ENCODE data around the gene PRXL2B.
A peak's percentile ranks its signal among the peaks of the same experiment; 100 is the strongest.
"Not testable (repeated sequence)": the region's sequence is repeated elsewhere in the genome, so short reads cannot be mapped to it uniquely, and the experiment has no call there.

The PRXL2B gene

DNA sequence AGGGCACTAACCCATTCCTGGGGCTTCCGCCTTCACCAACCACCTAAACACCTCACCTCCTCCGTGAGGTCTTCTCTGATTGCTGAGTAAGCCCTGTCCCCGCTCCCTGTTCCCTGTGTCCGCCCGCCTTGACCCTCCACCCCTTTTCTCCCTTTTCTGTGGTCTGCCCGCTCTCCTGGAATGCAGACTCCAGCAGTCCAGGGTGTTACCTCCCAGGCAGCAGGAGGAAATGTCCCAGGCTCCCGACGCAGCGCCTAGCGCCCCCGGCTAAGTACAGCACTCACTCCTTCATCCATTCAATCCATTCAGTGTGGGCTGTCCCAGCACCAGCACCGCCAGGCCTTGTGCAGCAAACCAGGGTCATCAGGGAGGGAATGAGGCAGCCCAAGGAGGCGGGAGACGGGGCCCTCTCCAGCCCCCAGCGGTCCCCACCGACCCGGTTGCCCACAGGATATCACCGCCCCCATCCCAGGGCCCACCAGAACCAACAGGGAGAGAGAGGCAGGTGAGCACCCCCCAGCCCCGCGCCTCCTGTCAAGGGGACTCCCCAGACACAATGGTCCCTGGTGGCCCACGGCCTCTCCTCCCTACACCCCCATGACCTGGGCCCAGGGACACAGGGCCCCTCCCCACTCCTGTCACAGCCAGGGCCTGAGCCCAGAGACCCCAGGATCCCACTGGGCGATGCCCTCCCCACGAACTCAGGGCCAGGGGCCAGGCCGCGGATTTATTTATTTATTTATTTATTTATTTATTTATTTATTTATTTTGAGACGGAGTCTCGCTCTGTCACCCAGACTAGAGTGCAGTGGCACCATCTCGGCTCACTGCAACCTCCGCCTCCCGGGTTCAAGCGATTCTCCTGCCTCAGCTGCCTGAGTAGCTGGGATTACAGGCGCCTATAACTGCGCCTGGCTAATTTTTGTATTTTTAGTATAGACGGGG, 20.2 kb upstream of the PRXL2B start:
- no peak for DNase-seq

DNA sequence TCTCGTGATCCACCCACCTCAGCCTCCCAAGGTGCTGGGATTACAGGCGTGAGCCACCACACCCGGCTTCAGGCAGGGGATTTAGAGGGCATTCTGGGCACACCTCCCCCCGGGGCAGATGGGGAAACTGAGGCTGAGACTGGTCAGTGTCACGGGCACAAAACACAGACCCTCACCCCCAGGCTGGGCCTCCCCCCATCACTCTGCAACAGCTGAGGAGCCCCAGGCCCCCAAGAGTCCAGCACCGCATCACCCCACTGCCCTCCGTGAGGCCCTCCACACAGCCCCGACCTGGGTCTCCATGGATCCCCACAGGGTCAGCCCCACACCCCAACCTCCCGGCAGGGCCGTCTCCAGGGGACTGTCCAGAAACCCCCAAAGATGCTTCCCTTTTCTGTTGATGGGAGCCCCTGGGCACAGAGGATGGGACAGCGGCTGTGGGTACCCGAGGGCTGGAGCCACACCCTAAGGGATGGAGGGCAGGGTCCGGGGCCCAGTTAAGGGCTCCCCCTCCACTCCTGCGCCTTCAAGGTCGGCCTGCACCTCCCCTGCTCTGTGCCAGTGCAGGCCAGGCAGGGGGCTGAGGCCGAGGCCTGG, 19.4 kb upstream of the PRXL2B start:
- no peak for DNase-seq

DNA sequence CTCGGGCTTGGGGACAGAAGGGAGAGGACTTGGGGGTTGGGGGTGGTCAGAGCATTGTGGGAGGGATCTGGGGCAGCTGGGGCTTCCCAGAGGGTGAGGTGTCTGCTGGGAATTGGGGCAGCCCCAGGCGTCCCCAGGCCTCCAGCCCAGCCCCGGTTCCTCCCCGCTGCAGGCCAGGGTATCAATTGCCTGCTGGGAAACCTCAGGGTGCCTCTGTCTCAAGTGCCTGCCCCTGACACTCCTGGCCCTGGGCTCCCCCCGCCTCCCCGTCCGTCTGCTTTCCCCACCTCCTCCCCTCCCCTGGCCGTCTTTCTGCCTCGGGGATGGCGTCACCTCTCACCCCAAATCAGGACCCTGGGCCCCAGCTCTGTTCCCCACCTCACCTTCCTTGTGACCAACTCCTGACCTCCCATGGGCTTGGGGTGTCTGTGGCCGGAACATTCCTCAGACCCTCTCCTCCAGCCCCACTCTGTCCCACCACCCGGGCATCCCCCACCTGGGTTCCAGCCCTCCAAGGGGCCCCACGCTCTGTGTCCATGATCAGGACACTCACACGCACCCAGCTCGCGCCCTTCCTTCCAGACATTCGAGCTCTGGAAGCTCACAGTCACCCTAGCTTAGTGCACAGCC, 18.3 kb upstream of the PRXL2B start:
- DNase-seq = not testable (repeated sequence)

DNA sequence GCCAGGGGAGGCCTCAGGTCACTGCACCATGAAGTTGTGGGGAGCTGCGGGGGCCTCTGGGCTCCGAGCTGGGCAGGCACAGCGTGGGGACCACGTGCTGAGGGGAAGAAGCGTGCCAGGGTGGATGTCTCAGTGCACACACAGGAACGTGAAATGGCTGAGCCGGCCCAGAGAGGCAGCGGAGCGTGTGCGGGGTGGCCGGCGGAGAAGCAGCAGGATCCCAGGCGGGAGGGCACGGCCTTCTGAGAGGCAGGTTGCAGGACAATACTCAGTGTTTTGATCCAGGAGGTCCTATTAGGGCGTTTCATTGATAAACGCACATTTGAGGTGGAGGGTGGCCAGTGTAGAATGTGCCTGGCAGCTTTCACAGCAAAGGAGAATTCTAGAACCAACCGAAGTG, 17.5 kb upstream of the PRXL2B start:
- DNase-seq = no peak

DNA sequence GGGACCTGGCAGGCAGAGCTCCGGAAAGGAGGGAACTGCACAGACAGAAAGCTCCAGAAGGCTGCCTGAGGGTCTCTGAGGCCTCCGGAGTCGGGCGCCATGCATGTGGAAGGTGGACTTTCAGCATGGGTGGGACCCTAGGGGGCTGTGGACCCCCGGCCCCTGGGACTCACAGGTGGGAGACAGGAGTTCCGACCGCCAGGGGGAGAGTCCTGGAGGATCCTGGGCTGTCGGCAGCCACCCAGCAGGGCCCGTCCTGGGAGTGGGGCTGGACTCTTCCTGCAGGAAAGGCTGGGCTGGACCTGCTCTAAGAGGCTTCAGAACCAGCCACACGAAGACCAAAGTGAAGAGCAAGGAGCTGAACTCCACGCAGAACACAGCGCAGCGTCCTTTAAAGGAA, 16.9 kb upstream of the PRXL2B start:
- DNase-seq = not testable (repeated sequence)

DNA sequence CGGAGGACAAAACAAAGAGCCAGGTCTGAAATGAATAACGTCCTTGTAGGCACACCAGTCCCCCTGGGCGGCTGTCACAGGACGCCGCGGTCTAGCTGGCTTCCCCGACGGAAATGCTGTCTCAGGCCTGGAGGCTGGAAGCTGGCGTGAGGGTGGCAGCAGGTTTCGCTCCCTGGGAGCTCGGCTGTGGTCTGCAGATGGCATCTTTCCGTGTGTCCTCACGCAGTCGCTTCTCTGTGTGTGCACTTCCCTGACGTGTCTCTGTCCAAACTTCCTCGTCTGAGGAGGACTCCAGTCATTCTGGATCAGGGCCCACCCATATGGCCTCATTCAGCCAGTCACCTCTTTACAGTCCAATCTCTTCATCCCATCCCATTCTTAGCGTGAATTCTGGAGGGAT, 16.2 kb upstream of the PRXL2B start:
- DNase-seq = no peak

DNA sequence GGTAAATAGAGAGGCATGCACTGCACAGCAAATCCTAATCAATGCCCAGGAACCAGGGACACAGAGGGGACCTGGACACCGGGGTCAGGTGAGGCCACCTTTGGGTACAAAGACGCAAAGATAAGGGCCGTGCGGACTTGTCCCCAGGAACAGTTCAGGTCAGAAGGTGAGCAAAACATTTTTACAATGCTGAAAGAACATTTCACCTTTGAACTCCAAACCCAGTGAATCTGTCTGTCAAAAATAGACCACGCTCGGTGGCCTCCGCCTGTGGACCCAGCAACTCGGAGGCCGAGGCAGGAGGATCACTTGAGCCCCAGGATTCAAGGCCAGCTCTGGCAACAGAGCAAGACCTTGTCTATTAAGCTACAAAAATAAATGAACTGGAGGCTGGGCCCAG, 15.2 kb upstream of the PRXL2B start:
- DNase-seq = no peak

DNA sequence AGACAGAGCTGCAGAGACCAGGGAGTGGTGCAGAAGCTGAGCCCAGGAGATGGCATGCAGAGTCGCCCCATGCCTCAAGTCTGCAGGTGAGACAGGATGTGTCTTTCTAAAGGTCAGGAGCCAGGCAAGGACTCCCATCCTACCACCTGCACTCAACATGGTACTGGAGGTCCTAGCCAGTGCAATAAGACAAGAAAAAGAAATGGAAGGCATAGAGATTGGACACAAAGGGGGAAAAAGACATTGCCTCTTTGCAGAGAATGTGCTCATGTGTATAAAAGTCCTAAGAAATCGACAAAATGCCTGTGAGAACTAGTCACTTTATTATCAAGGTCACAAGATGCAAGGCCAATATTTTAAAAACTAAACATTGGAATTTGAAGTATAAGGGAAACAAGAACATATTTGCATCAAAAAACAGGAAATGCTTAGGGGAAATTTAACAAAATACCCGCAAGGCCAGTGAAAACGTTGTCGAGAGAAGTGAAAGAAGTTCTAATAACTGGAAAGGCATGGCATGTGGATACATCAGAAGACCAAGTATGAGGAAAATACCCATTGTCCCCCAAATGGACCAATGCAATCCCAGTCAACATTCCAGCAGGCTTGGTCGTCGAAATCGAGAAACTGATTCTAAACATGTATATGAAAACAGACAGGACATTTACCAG, 13.2 kb upstream of the PRXL2B start:
- DNase-seq = no peak

DNA sequence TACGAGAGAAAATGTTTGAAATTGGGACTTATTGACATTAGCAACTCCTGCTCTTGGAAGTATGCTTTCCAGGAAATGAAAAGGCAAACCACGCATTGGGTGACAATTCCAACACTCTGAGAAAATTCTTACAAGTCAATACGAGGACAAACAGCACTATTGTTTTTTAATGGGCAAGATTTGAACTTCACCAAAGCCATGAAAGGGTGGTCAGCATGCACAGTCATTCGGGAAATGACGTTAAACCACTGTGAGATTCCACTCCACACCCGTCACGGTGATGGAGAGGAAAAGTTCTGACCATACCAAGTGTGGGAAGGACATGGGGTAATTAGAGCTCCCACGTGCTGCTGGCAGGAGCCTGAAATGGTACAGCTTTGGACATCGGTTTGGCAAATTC, 12.2 kb upstream of the PRXL2B start:
- DNase-seq = no peak

DNA sequence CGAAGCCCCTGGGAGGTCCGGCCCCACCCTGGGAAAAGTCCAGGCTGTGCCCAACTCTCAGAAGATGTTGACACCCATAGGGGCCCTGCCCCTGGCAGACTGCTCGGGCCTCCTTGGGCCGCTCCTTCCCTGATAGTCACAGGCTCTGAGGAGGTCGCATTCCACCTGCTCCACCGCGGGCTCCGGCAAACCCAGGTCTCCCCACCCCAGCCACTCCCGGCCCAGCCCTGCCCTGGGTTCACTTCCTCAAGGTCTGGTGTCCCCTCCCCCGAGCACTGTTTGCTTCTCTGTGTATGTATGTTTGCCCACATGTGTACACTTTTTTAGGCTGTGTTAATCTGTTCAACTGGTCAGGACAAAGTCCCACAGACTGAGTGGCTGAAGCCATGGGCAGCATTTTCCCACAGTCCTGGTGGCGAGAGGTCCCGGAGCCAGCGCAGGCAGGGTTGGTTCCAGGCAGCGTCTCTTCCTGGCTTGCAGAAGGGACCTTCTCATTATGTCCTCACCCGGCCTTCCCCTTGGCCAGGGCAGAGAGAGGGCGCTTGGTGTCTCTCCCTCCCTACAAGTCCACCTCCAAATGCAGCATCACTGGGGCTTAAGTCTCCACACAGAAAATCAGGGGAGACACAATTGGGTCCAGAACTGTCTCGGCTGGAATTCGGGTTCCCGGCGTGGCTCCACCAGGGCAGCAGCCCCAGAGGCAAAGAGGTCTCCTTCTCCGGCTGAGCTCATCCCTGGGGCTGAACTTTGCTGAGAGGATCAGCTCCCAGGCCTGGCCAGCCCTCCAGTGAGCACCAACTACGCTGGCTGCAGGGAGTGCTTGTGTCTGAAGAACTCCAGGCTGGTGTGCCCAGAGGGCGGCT, 10.5 kb upstream of the PRXL2B start:
- no peak for DNase-seq

DNA sequence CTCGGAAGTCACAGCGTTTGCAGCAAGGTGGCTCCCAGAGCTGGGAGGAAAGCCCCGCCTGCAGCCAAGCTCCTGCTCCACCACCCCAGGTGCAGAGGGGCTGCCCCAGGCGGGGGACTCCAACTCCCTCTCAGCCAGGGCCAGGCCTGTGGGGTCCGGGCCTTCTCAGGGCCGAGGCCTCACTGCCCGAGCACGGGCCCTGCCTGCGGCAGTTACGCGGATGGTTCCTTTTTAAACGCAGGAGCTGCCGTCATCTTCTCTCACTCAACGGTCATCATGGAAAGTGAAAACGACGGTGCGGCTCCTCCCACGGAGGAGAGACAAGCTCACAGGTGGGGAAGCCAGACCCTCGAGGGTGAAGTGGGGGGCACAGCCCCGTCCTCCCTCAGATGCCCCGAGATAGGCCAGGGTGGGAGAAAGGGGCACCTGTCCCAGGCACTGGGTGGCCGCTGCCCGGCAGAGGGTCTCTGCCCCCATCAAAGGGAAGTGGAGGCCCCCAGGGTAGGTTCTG, 9.0 kb upstream of the PRXL2B start:
- peak; percentile 52 for DNase-seq

DNA sequence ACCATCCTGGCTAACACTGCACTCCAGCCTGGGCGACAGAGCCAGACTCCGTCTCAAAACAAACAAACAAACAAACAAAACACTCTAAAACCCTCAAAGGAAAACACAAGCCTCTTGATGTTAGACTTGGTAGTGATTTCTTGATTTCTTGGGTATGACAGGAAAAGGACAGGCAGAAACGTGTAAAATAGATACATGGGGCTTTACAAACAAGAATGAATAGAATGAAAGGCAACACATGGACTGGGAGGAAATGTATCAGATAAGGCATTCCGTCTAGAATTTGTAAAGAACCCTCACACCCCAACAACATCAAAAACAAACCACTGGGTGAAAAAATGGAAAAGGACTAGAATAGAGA, 7.8 kb upstream of the PRXL2B start:
- DNase-seq = no peak

DNA sequence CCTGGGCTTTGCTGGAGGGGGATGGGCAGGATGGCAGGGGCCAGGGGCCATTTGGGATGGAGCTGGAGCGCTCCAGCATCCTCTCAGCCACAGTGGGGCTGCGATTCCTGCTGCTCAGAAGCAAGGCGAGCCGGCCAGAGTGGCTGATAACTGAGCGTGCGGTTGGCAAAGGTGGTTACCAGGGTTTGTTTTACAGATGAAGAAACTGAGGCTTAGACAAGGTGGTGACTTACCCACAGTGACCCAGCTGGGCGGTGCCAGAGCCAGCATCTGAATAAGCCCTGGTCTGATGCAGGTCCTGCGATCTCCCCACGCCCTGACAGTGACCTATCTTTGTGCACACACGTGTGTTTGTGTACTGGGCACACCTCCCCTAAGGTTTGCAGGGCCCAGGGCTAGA, 5.9 kb upstream of the PRXL2B start:
- no peak for DNase-seq

DNA sequence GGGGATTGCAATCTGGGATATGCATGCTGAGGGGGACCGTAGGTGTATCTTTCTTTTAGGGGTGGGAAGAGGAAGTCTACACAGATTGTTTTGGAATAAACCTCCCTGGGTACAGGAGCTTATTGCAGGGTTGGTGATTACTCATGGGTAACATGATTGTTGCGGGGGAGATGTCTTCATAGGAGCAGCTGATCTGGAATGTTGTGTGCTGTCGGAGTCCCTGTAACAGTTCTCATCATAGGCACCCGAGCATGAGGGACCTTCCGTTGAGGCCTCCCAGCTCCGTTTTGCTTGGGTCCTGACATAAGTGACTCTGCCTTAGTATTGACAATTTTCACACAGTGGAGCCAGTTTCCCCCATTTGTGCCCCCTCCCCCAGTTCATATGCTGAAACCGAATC, 4.2 kb upstream of the PRXL2B start:
- DNase-seq = no peak

DNA sequence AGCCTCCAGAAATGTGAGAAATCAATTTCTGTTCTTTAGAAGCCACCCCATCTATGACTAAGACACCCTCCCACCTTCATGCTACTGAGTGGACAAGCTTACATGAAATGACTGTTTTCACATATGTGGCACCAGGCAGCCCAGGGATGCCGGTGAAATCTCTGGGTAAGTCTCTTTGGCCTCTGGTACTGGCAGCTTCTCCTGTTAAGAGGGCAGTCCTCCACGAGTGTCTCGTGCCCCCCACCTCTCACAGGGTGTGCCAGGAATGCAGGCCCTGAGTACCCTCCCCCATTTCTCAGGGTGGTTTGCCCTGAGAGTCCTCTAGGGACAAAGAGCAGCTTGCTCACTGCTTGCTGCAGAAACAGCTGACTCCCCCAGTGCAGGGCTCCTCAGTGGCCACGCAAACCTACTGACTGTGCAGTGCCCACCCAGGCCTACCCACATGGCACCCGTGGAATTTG, 3.2 kb upstream of the PRXL2B start:
- DNase-seq = peak; percentile 33

DNA sequence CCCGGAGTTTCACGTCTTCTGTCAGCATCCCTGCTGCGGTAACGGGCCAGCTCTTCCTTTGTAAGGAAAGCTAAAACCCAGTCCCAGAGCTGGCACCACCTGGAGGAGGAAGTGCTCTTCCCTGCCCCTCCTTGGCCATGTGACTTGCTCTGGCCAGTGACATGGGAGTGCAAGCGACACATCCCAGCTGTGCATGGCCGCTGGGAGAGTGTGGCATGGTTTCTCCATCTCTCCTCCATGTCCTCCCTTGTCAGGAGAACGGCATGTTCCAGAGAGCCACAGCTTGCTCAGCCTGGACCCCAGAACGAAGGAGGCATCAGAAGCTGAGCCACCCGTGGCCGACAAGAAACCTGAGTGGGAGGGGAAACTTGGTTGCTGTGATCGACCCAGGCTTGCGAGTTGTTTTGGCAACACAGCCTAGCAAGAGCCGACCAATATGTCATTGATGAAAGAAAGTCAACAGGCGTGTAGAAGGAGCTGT, 2.7 kb upstream of the PRXL2B start:
- DNase-seq = no peak

DNA sequence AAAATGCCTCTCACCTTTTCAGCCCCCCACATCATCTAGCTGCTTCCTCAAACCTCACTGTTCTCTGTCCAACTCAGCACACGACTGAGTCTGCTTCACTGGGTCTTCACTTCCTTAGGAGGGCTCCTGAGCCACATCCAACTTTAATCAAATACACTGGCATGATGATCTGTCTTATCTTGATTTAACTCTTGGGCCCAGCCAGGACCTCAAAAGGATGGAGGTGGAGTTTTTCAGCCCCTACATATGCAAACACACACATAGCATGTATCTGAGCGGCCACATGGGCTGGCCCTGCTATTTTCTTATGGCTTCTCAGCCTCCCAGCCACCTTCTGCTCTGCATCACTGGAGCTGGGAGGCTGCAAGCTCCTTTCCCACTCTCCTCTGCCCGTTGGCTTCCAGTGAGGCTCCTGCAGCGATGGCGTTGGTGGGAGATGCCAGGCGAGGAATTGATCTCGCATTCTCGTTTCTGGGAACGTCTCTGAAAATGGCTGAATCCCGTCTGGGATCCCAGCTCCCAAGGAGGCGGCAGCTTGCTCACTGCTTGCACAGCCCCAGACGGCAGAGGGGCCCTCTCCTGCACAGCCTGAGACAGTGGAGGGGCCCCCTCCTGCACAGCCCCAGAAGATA, 1.8 kb upstream of the PRXL2B start:
- no peak for DNase-seq

DNA sequence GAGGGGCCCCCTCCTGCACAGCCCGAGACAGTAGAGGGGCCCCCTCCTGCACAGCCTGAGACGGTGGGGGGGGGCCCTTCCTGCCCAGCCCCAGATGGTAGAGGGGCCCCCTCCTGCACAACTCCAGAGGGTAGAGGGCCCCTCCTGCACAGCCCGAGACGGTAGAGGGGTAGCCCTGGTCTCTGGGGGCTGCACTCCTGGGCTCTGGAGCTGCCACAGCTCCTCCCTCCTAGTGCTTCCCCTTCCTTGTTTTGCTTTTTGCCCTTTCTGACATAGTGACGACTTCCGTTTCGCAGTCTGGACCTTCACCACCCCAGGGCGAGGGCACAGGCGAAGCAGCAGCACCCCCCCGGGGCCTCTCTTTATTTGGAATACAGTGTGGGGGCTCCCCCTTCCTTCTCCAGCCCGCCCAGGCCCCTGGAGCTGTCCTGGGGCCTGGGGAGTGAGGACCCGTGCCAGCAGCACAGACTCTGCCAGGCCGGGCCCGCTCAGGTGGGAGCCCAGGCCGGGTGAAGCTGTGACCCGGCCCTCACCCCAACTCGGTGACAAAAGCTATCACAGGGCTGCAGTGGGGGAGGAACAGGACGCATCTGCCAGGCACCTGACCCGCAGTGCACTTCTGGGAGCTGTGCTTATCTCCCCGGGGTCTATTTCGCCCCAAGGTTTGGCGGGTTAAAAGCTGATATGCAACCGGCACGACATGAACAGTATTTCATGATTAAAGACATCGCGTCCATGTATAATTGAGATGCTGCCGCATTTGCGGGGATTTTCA, 1.1 kb upstream of the PRXL2B start:
- peak; percentile 70 for DNase-seq

DNA sequence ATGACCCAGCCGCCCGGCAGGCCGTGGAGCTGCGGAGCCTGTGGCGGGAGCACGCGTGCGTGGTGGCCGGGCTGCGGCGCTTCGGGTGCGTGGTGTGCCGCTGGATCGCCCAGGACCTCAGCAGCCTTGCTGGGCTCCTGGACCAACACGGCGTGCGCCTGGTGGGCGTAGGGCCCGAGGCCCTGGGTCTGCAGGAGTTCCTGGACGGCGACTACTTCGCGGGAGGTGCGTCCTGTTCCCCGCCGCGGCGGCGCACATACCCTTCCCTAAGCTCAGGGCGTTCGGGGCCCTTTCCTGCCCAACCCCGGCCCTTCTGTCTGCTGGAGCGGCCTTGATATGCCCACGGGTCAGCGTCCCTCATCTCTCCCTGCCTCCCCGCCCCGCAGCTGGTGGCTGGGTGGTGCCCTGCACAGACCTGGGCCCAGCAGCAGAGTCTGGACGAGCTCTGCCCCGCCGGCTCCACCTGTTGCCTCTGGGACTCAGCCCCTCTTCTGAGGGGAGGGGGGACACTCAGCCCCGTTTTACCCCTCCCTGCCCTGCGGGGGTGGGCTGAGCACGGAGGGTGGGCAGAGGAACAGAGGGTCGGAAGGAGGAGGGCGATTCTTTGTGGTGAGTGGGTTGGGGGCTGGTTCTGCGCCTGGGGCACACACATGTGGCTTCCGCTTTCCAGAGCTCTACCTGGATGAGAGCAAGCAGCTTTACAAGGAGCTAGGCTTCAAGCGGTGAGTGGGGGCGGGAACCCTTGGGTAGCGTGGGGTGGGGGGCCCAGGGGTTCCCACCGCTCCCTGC, 688 bp downstream of the PRXL2B start:
- peak; percentile 29 for DNase-seq
